Endothelial cell (in vitro differentiated cells): Measurements from ENCODE around the gene TMEM150A. TPM values are rescaled to one million over a fixed set of nuclear protein-coding genes. Genes with fewer than 3 reads are reported as not detected.

Source experiments
- DNase-seq: peaks from one replicate; pipeline ENCODE4 v3.0.0; 2021; ENCODE audit warnings: low spot score
- H3K27ac Mint-ChIP-seq: one replicate; pipeline ENCODE4 v1.8.0; 2021; ENCODE audit warnings: mixed read lengths, inconsistent platforms; ENCODE audit not compliant: unreplicated experiment
- H3K27me3 Mint-ChIP-seq: one replicate; pipeline ENCODE4 v1.8.0; 2021; ENCODE audit warnings: mild to moderate bottlenecking, moderate library complexity, mixed read lengths, inconsistent platforms; ENCODE audit not compliant: unreplicated experiment
- H3K36me3 Mint-ChIP-seq: one replicate; pipeline ENCODE4 v1.8.0; 2021; ENCODE audit warnings: mild to moderate bottlenecking, low read depth, mixed read lengths, inconsistent platforms; ENCODE audit not compliant: unreplicated experiment
- H3K4me1 Mint-ChIP-seq: one replicate; pipeline ENCODE4 v1.8.0; 2021; ENCODE audit warnings: mild to moderate bottlenecking, mixed read lengths, inconsistent platforms; ENCODE audit not compliant: unreplicated experiment
- H3K4me3 Mint-ChIP-seq: one replicate; pipeline ENCODE4 v1.8.0; 2021; ENCODE audit warnings: mild to moderate bottlenecking, mixed read lengths, inconsistent platforms; ENCODE audit not compliant: unreplicated experiment
- H3K9me3 Mint-ChIP-seq: one replicate; pipeline ENCODE4 v1.8.0; 2021; ENCODE audit warnings: mixed read lengths, inconsistent platforms; ENCODE audit not compliant: unreplicated experiment
- total RNA-seq: library from RNA; stranded (reverse); fragmentation: NEBNext Ultra II Directional; extraction: Animal tissue kit (Norgen Biotek cat#: 25700); gene quantifications from one replicate; pipeline ENCODE4 v1.2.1, GENCODE V29; 2021; ENCODE audit not compliant: unreplicated experiment
- TF ChIP-seq, protein P1 (sequence below): fragments of 200-600 bp; sonication (generic); IDR thresholded peaks from one replicate; pipeline ENCODE4 v1.5.0; 2021; ENCODE audit warnings: antibody characterized with exemption; ENCODE audit not compliant: unreplicated experiment

TMEM150A gene
- total RNA-seq, 1 donor from 2014 or later: 42.4 TPM

DNA sequence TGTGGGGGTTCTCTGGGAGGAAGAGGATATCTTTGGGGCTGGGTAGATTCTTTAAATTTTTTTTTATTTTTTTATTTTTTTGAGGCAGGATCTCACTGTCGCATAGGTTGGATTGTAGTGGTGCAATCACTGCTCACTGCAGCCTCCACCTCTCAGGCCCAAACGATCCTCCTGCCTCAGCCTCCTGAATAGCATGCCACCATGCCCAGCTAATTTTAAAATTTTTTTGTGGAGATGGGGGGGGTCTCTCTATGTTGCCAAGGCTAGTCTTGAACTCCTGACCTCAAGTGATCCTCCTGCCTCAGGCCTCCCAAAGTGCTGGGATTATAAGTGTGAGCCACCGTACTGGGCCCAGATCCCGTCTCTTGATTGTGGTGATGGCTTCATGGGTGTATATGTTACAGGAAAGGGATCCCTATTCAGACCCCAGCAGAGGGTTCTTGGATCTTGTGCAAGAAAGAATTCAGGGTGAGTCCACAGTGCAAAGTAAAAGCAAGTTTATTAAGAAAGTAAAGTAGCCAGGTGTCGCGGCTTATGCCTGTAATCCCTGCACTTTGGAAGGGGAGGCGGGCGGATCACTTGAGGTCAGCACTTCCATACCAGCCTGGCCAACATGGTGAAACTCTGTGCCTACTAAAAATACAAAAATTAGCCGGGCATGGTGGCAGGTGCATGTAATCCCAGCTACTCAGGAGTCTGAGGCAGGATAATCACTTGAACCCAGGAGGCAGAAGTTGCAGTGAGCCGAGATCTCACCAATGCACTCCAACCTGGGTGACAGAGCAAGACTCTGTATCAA lies 11.4 kb upstream of the TMEM150A start:
- no peak overlapping the region for H3K27ac Mint-ChIP-seq
- H3K9me3 Mint-ChIP-seq: no peaks in the 10 kb centered on the region
- H3K27me3 Mint-ChIP-seq: peaks cover 14% of the 10 kb centered on the region
- peaks cover 13% of the 10 kb centered on the region for H3K4me1 Mint-ChIP-seq
- no peak for DNase-seq
- peak overlapping the region; percentile 65 for H3K4me3 Mint-ChIP-seq
- H3K36me3 Mint-ChIP-seq: peaks cover 7% of the 10 kb centered on the region
- TF ChIP-seq, protein P1, sequence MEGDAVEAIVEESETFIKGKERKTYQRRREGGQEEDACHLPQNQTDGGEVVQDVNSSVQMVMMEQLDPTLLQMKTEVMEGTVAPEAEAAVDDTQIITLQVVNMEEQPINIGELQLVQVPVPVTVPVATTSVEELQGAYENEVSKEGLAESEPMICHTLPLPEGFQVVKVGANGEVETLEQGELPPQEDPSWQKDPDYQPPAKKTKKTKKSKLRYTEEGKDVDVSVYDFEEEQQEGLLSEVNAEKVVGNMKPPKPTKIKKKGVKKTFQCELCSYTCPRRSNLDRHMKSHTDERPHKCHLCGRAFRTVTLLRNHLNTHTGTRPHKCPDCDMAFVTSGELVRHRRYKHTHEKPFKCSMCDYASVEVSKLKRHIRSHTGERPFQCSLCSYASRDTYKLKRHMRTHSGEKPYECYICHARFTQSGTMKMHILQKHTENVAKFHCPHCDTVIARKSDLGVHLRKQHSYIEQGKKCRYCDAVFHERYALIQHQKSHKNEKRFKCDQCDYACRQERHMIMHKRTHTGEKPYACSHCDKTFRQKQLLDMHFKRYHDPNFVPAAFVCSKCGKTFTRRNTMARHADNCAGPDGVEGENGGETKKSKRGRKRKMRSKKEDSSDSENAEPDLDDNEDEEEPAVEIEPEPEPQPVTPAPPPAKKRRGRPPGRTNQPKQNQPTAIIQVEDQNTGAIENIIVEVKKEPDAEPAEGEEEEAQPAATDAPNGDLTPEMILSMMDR: no peak

DNA sequence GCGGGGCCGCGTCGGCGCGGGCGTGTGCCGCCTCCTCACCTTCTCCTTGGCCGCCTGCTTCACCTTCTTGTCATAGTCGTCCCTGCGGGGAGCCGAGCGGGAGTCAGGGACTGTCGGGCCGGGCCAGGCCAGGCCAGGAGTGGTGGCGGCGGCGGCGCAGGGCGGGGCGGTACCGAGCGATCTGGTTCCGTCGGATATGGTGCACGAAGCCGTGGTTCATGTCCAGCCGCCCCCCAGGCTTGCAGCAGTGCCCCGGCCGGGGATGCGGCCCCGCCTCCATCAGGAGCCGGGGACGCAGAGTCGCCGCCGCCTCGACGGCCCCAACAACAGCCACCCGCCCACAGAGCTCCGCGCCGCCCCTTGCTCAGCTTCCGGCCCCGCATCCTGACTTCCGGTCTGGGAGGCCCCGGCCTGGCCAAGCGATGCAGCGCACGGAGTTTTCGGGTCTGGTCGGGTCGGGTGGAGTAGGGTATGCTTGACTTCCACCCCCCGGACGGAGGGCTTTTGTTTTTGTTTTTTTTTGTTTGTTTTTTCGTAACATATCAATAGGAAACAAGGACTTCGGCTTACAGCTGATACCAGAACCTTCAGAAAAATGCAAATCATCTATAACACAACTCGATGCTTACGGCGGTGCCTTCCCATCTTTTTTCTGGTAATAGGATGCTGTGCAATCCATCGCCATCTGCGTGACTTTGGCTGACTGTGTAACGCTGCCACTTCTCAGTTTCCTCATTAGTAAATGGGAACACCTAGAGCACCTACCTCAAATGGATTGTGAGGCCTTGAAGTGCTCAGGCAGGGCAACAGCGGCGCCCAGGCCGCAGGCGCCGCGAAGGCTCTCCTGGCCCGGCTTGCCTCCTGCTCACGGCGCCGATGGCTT lies 9.4 kb upstream of the TMEM150A start, which contains the start of gene C2orf68:
C2orf68 (minus strand) TSS at position 362 of the 883 bp plus-strand sequence; CDS start at position 280, 82 bp downstream.
- Mint-ChIP-seq H3K4me1 (peaks cover 14% of the 10 kb centered on the region), H3K27ac (peak within 1 kb of the TSS; percentile 98), H3K27me3 (peaks cover 14% of the 10 kb centered on the region), H3K4me3 (peak within 1 kb of the TSS; percentile 100), H3K9me3 (no peaks in the 10 kb centered on the region), H3K36me3 (peaks cover 15% of the 10 kb centered on the region)
- TF ChIP-seq, protein P1: no peak
- DNase-seq: peak; percentile 90

DNA sequence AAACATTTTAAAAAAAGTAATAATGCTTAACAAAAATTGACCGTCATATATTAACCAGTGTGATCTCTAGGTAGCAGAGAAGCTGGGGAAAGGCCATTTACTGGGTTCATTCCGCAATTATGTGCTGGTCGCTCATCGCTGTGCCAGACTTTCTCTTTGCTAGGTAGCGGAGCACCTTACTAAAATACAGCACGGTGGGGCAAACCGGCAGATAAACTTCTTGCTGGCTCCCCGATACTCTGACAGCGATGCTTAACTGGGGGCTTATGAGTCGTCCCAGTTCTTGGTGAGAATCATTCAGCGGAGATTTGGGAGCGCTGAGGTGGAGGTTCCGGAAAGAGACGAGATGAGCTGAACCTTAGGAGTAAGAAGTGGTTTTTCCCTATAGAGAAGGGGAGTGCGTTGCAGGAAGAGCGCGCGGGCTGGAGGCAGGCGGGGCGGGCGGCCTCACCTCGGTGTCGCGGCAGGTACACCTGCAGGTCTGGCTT lies 8.8 kb upstream of the TMEM150A start:
- Mint-ChIP-seq H3K4me1 (peaks cover 14% of the 10 kb centered on the region), H3K27ac (peak overlapping the region; percentile 98), H3K4me3 (peak overlapping the region; percentile 100), H3K36me3 (peaks cover 15% of the 10 kb centered on the region), H3K27me3 (peaks cover 10% of the 10 kb centered on the region), H3K9me3 (no peaks in the 10 kb centered on the region)
- no peak for DNase-seq
- TF ChIP-seq, protein P1: no peak

DNA sequence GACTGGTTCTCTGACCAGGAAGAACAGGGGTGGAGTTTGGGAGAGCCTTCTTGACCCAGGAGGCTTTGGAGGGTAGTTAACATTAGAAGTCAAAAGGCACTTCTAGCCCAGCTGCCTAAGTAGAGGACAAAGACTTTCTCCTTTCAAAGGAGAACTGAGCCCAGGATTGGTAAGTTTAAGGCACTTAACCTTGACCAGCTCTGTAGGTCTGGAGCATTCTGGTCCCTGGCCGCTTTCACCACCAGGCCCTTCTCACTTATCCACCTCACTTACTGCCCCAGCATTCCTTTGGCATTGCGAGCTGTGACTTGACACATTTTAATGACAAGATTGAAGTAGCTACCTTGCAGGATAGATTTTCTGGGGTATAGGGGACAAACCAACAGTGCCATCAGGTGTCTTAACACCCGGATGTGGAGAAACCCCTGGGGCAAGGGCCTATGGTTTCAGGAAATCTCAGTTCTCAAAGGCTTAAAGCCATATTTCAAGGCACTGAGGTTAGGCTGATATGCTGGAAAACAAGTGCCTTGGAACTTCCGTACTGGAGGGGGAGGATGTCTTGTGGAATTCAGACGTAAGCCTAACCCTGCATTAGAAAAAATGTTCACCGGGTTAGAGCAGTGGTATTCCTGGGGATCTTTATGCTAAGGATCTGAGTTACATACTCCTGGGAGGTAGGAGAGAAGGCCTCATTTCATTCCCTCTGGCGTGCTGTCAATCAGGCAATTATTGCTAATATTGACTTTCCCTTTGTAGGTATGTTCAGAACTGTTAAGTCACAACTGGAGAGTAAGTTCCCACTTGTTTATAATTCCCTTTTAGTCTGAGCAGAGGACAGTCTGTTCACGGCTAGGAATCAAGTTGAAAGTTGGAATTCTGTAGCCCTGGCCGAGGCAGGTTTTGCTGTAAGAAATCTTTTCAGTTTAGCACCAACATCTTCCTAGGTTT lies 5.0 kb upstream of the TMEM150A start:
- peaks cover 12% of the 10 kb centered on the region for H3K27me3 Mint-ChIP-seq
- peak overlapping the region; percentile 56 for H3K4me3 Mint-ChIP-seq
- H3K27ac Mint-ChIP-seq: peak overlapping the region; percentile 7
- TF ChIP-seq, protein P1: no peak
- DNase-seq: no peak
- no peaks in the 10 kb centered on the region for H3K9me3 Mint-ChIP-seq
- peaks cover 20% of the 10 kb centered on the region for H3K36me3 Mint-ChIP-seq
- H3K4me1 Mint-ChIP-seq: peaks cover 30% of the 10 kb centered on the region
